Fibroblast of lung (primary cell): ENCODE results near the gene WEE1. TPM values are rescaled to one million over a fixed set of nuclear protein-coding genes. Genes with fewer than 3 reads are reported as not detected.

ENCODE experiments used
- DNase-seq, 2 donors: peaks; one replicate each; pipeline versions ENCODE4 v3.0.0 to v3.0.0-alpha.2; 2010; ENCODE audit warnings: low read depth in 2 of 2
- H2AFZ ChIP-seq: 2 replicates; pipeline ENCODE4 v1.5.1; 2012; ENCODE audit warnings: low read length, control low read depth, inconsistent platforms
- H3K27ac ChIP-seq: 2 replicates; pipeline ENCODE4 v1.5.1; 2011; ENCODE audit warnings: low read length, control low read depth; ENCODE audit not compliant: insufficient read depth
- H3K27me3 ChIP-seq: 2 replicates; pipeline ENCODE4 v1.5.1; 2011; ENCODE audit warnings: mild to moderate bottlenecking, low read length; ENCODE audit not compliant: control insufficient read depth, insufficient read depth
- H3K36me3 ChIP-seq: 2 replicates; pipeline ENCODE4 v1.5.1; 2011; ENCODE audit warnings: low read length; ENCODE audit not compliant: control insufficient read depth, insufficient read depth
- H3K4me1 ChIP-seq: 2 replicates; pipeline ENCODE4 v1.5.1; 2011; ENCODE audit warnings: low read length; ENCODE audit not compliant: control insufficient read depth, insufficient read depth; ENCODE audit errors: extremely low read depth
- H3K4me2 ChIP-seq: 2 replicates; pipeline ENCODE4 v1.5.1; 2011; ENCODE audit warnings: low read length, control low read depth; ENCODE audit not compliant: insufficient read depth; ENCODE audit errors: extremely low read depth
- H3K4me3 ChIP-seq, 4 experiments: fragments of 200-600 bp in 1 of 4; sonication (generic) in 1 of 4; replicated peaks in 1 of 4; 2 replicates each; pipeline ENCODE4 v1.5.1; 2011 to 2016; ENCODE audit warnings: low read length in 4 of 4, low read depth in 3 of 4, mild to moderate bottlenecking in 3 of 4, control low read depth in 2 of 4, inconsistent platforms in 1 of 4, mixed read lengths in 1 of 4; ENCODE audit not compliant: insufficient read depth in 1 of 4; ENCODE audit errors: control extremely low read depth in 1 of 4
- H3K79me2 ChIP-seq: 2 replicates; pipeline ENCODE4 v1.5.1; 2012; ENCODE audit warnings: mild to moderate bottlenecking, low read length, inconsistent platforms; ENCODE audit not compliant: control insufficient read depth, insufficient read depth
- H3K9ac ChIP-seq: 2 replicates; pipeline ENCODE4 v1.5.1; 2011; ENCODE audit warnings: mild to moderate bottlenecking, low read length, control low read depth; ENCODE audit not compliant: insufficient read depth
- H3K9me3 ChIP-seq: 2 replicates; pipeline ENCODE4 v1.5.1; 2012; ENCODE audit warnings: low read depth, low read length; ENCODE audit not compliant: control insufficient read depth, insufficient read depth
- H4K20me1 ChIP-seq: 2 replicates; pipeline ENCODE4 v1.5.1; 2011; ENCODE audit warnings: low read length; ENCODE audit not compliant: control insufficient read depth, insufficient read depth; ENCODE audit errors: extremely low read depth
- EZH2 ChIP-seq: IDR thresholded peaks from 2 replicates; pipeline ENCODE4 v1.5.1; 2012; ENCODE audit warnings: low read length, control low read depth, mild to moderate bottlenecking; ENCODE audit errors: missing control alignments
- polyA plus RNA-seq, 2 donors: library from polyadenylated mRNA; depleted of rRNA in 1 of 2; stranded (reverse) in 1 of 2; unstranded in 1 of 2; fragments of >200 nt; gene quantifications; 2 replicates each; pipeline ENCODE4 v1.2.1, GENCODE V29; 2011 to 2012; ENCODE audit warnings: missing spikeins in 1 of 2
- total RNA-seq: library from RNA; depleted of rRNA; stranded (reverse); fragments of >200 nt; gene quantifications from 2 replicates; pipeline ENCODE4 v1.2.1, GENCODE V29; 2014
- TF ChIP-seq, protein P1 (sequence below), 2 donors: IDR thresholded peaks in 1 of 2; conservative IDR thresholded peaks in 1 of 2; 1 replicate in 1 of 2; 2 replicates in 1 of 2; pipeline ENCODE4 v1.5.1; 2011 to 2012; ENCODE audit warnings: low read length in 2 of 2, control low read depth in 1 of 2, inconsistent platforms in 1 of 2, low read depth in 1 of 2, mild to moderate bottlenecking in 1 of 2

WEE1 gene
- total and polyA plus RNA-seq, 2 donors (not counting 1 experiment from before 2014, with no cell fraction given): 55.2 to 77.5 TPM

DNA sequence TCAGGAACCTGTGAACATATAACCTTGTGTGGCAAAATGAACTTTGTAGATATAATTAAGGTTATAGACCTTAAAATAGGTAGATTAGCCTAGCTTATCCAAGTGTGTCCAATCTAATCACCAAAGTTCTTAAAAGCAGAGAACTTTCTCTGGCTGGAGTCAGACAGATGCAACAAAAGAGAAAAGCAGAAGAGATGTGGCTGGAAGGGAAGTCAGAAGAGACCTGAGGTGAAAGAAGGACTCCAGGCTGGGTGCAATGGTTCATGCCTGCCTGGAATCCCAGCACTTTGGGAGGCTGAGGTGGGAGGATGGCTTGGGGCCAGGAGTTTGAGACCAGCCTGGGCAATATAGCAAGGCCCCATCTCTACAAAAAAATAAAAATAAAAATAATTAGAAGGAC, 51.0 kb downstream of the WEE1 start:
- H4K20me1 ChIP-seq: no peaks in the 10 kb centered on the region
- no peaks in the 10 kb centered on the region for H3K4me1 ChIP-seq
- H3K27ac ChIP-seq: no peak overlapping the region
- DNase-seq: no peak
- no peak overlapping the region for H3K4me3 ChIP-seq
- H3K79me2 ChIP-seq: no peaks in the 10 kb centered on the region
- H3K27me3 ChIP-seq: no peaks in the 10 kb centered on the region
- H2AFZ ChIP-seq: no peak overlapping the region
- TF ChIP-seq EZH2: no peak
- TF ChIP-seq, protein P1, sequence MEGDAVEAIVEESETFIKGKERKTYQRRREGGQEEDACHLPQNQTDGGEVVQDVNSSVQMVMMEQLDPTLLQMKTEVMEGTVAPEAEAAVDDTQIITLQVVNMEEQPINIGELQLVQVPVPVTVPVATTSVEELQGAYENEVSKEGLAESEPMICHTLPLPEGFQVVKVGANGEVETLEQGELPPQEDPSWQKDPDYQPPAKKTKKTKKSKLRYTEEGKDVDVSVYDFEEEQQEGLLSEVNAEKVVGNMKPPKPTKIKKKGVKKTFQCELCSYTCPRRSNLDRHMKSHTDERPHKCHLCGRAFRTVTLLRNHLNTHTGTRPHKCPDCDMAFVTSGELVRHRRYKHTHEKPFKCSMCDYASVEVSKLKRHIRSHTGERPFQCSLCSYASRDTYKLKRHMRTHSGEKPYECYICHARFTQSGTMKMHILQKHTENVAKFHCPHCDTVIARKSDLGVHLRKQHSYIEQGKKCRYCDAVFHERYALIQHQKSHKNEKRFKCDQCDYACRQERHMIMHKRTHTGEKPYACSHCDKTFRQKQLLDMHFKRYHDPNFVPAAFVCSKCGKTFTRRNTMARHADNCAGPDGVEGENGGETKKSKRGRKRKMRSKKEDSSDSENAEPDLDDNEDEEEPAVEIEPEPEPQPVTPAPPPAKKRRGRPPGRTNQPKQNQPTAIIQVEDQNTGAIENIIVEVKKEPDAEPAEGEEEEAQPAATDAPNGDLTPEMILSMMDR (conservative IDR thresholded peaks at IDR 0.05 in 1 of 2, IDR thresholded peaks at IDR 0.05 in 1 of 2; ENCODE audit: low read depth in 1 of 2, low read length in 2 of 2): no peak
- H3K9me3 ChIP-seq: no peaks in the 10 kb centered on the region
- no peak overlapping the region for H3K4me2 ChIP-seq
- no peak overlapping the region for H3K9ac ChIP-seq
- H3K36me3 ChIP-seq: no peaks in the 10 kb centered on the region

DNA sequence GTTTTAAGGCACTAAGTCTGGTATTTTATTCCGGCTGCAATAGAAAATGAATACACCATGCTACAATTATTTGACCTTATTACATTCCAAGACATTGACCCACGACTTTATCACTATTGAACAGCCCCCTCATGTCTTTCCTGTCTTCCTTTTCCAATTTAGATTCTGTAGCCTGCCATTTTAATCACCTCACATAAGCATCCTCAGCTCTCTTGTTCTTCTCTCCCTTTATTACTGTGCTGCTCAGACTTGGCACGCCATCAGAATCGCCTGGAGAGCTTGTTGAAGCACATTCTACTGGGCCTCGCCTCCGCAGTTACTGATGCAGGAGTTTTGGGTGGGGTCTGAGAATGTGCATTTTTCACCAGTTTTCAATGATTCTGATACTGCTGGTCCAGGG, 51.7 kb downstream of the WEE1 start:
- H3K27me3 ChIP-seq: no peaks in the 10 kb centered on the region
- H3K27ac ChIP-seq: no peak overlapping the region
- H3K4me2 ChIP-seq: no peak overlapping the region
- TF ChIP-seq, protein P1 (conservative IDR thresholded peaks at IDR 0.05 in 1 of 2, IDR thresholded peaks at IDR 0.05 in 1 of 2; ENCODE audit: low read depth in 1 of 2, low read length in 2 of 2): no peak
- TF ChIP-seq EZH2: no peak
- no peak overlapping the region for H2AFZ ChIP-seq
- no peak overlapping the region for H3K9ac ChIP-seq
- peak in 1 of 2 donors; percentile 42 for DNase-seq
- H3K79me2 ChIP-seq: no peaks in the 10 kb centered on the region
- no peak overlapping the region for H3K4me3 ChIP-seq
- no peaks in the 10 kb centered on the region for H3K36me3 ChIP-seq
- H4K20me1 ChIP-seq: no peaks in the 10 kb centered on the region
- H3K9me3 ChIP-seq: no peaks in the 10 kb centered on the region
- H3K4me1 ChIP-seq: no peaks in the 10 kb centered on the region

DNA sequence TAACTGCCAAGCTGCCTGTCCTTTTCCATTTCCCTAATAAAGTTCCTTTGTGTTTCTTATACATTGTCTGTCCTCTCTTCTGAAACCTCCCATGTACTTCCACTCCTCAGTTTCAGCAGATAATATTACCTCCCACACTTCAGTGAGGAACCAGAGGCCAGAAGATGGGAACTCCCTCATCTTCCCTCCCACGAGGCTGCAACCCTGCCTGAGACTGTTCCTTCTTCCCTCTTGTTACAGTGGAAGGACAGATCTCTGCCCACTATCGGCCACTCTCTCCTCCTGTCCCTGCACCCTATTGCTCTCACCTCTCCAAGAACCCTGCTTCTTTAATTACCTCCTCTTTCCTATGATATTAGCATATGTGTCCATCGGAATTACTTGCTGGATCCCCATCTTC, 52.3 kb downstream of the WEE1 start:
- Histone ChIP-seq H3K4me2 (no peak overlapping the region), H3K9me3 (no peaks in the 10 kb centered on the region), H3K27me3 (no peaks in the 10 kb centered on the region), H2AFZ (no peak overlapping the region), H3K36me3 (no peaks in the 10 kb centered on the region), H4K20me1 (no peaks in the 10 kb centered on the region), H3K4me3 (no peak overlapping the region), H3K9ac (no peak overlapping the region), H3K27ac (no peak overlapping the region), H3K4me1 (no peaks in the 10 kb centered on the region), H3K79me2 (no peaks in the 10 kb centered on the region)
- DNase-seq: no peak
- TF ChIP-seq EZH2: no peak
- TF ChIP-seq, protein P1 (conservative IDR thresholded peaks at IDR 0.05 in 1 of 2, IDR thresholded peaks at IDR 0.05 in 1 of 2; ENCODE audit: low read depth in 1 of 2, low read length in 2 of 2): no peak
